Effector CD8-positive, alpha-beta T cell (primary cell): ENCODE measurements around the gene TMEM220.
A peak's percentile ranks its signal among the peaks of the same experiment; 100 is the strongest.
"Not testable (repeated sequence)": the region's sequence is repeated elsewhere in the genome, so short reads cannot be mapped to it uniquely, and the experiment has no call there.

Experiments used
- DNase-seq: peaks from one replicate; lab custom pipeline; 2025; lab: John Stamatoyannopoulos, UW

The TMEM220 gene

DNA sequence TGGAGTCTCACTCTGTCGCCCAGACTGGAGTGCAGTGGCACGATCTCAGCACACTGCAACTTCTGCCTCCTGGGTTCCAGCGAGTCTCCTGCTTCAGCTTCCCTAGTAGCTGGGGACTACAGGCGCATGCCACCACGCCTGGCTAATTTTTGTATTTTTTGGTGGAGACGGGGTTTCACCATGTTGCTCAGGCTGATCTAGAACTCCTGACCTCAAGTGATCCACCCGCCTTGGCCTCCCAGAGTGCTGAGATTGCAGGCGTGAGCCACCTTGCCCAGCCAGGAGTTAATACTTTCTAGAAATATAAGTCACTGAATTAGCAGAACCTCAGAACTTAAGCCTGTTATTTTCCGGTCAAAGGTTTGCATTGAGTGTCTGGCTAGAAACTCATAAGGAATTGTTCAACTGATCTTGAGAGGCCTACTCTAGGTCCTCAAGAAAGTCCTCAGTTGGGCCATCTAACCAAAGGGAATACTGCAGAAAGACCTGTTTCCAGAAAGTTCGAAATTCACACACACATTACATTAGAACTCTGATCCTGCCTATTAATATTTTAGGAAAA lies 1.4 kb downstream of the TMEM220 start:
- DNase-seq = no peak

- DNase-seq = no peak
Observed at GRCh38 chr17:10727192-10727591, 2.6 kb downstream of the TMEM220 start.

DNA sequence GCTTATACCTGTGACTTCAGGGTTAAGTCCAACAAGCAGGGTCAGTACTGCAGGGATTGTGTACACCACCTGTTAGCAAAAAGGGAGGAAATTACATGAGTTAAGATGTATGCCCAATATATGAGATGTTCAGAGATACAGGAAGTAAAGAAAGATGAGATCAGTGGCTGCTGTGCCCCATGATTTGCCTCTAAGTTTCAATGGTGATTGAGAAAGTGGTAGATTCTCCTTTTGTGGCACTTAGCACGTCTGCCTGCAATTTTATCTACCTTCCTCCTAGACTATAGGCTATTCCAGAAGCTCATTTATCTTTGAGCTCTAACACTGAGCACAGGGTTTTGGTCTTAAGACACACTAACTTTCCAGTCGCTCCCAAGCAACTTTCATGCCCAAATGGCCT lies 3.6 kb downstream of the TMEM220 start:
- no peak for DNase-seq

- no peak for DNase-seq
Observed at GRCh38 chr17:10725262-10725661, 4.6 kb downstream of the TMEM220 start.

DNA sequence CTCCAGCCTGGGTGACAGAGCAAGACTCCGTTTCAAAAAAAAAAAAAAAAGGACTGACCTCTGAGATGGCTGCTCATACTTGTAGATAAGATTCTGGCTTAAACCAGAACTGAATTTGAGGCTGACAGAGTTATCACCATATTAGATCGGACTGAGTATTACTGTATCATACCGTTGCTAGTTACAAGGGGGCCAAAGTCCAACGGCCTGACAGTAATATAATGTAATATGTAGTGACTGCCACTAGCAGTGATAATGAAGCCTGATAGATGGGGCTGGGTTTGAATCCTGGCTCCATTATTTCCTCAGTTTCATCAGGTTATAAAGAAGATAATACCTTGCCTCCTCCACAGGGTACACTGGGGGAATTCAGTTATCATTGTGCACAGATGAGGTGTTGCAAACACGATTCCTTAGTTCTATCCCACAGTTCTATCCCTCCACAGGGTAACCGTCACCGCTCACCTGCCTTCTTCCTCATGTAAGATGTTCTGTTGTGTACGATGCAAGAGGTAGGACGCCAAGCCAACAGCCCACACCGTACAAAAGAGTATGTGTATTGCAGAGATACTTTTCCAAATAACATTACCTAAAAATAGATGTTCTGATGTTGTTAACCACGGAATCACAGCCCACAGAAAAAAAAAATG lies 5.2 kb downstream of the TMEM220 start:
- DNase-seq = no peak

DNA sequence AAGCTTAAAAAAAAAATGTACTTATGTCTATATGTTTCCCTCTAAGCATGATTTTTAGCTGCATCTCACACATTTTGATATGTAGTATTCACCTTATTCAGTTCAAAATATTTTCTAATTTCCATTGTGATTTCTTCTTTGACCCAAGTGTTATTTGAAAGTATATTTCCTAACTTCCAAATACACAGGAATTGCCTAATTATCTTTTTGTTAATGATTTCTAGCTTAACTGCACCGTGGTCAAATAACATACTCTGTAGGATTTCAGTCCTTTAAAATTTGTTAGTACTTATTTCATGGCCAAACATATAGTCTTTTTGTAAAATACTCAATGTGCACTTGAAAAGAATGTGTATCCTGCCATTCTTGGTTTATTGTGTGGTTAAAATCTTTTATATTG lies 11.3 kb downstream of the TMEM220 start:
- no peak for DNase-seq

- DNase-seq = no peak
Observed at GRCh38 chr17:10716218-10716617, 13.6 kb downstream of the TMEM220 start.

GRCh38 chr17:10713318-10713717 lies 16.5 kb downstream of the TMEM220 start:
- DNase-seq = no peak

- no peak for DNase-seq
Observed at GRCh38 chr17:10705727-10706126, 24.1 kb downstream of the TMEM220 start.

DNA sequence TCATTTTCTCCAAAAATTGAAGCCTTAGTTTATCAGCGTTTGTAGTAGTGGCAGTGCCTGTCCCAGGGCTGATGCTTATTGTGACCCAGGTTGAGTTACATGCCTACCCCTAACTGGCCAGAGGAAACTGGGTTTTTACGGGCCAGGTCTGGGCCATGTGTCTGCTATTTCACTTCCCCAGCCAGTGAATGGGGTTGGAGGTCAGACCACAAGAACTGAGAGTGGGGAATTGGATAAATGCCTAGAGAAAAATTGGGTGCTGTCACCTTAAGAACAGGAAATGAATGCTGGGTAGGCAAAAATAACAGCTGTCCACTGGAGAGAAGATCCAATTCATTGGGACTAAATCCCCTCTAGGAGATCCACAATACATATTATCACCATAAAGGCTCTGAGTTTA lies 27.2 kb downstream of the TMEM220 start:
- no peak for DNase-seq

DNA sequence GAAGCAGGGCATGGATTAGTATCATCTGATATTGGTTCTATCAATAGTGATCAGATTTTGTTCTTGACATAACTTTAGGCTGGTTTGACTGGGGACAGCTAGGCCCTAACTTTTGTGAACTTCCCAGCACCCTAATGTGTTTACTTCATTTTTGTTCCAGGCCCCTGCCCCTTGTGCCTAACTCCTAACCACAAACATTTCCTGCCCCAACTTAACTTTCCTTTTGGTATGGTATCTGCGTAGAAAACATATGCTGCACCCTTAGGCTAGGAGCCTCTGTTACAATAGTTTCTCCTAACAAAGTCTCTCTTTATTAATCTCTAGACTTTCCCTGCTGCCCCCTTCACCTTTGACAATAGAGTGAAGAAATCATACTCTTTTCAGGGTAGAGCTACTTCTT lies 30.0 kb downstream of the TMEM220 start:
- DNase-seq = no peak

GRCh38 chr17:10698096-10698818 lies 31.6 kb downstream of the TMEM220 start:
- DNase-seq = no peak

- peak; percentile 80 for DNase-seq
Observed at GRCh38 chr17:10697092-10698081, 32.4 kb downstream of the TMEM220 start, which contains the start of the genes ADPRM and SCO1. TSS of gene ADPRM (plus strand) at chr17:10697594. CDS start at chr17:10704927, 7,333 bp downstream. TSS of gene SCO1 (minus strand) at chr17:10697533. CDS start at chr17:10697507, 26 bp downstream.

- not testable (repeated sequence) for DNase-seq
Observed at GRCh38 chr17:10695875-10696407, 33.9 kb downstream of the TMEM220 start.

DNA sequence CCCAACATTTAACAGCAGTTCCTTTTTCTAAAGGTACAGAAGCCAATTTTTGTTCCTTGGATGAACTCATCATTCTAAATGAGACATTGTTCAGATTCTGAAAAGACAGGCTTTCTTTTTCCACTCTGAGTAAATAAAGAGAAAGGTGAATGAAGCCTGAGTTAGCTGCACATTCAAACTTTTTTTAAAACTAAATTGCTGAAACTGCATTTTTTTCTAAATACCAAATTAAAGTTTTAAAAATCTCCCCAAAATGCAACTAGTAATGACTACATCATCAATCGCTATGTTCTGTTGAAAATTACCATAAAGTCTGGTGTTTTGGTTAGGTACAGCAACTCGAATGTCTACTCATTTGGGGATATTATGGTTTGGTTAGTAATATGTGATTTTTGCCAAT lies 42.3 kb downstream of the TMEM220 start:
- no peak for DNase-seq

DNA sequence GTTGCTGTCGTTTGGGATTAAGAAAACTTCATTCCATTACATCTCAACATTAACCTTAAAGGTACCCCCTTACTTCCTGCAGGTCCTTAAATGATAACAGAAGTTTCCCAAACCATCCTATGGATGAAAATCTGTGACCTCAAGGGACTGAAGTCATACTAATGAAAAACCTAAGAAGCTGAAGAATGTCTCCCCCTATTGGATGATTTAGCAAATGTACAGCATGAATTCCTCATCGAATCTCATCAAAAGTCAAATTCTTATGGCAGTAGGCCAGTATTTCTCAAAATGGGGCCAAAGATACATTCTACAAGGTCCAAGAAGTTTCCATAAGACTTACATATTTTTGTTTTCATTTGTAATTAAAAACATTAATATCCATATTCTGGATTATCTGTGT lies 46.0 kb downstream of the TMEM220 start:
- DNase-seq = no peak

DNA sequence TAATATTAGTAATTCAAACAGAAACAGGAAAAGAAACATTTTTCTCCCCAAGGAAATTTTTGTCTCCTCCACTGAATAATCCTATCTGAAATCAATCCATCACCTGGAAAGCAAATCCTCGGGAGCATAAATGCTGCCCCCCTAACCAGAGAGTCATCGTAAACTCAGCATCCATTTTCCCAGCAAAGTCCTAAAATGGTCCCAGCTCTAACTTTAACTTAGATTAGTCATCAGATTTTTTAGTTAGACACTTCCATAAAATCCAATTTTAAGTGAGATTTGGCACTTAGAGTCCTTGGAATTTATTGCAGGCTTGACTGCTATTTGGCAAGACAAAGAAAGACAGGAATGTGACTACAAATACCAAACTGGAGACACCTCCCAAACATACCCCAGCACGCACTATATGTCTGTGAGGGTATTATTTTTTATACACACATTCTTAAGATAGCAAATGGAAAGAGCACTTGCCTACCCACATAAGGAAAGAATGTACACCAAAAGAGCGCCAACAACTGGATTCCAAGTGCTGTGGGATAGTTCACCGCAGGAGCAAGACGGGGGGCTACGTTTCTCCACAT lies 47.9 kb downstream of the TMEM220 start:
- DNase-seq = no peak

GRCh38 chr17:10674704-10675103 lies 55.1 kb downstream of the TMEM220 start:
- DNase-seq = no peak

DNA sequence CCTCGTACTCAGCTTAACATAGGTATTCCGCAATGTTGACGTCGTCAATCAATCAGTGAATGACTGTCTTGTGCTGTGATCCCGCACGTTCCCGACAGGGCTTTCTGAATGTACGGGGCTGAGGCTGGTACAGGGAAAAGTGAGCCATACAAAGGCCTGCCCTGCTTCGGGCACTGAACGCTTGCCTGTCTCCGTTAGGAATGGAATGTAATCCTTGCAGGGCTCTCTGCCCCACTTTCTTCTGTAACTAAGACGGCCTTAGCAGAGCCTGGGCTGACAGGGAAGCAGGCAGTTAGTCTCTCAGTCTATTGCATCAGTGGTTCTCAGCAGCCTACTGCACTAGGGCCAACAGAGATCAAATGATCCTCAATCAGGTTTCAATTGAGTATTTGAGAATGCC lies 56.5 kb downstream of the TMEM220 start:
- no peak for DNase-seq

DNA sequence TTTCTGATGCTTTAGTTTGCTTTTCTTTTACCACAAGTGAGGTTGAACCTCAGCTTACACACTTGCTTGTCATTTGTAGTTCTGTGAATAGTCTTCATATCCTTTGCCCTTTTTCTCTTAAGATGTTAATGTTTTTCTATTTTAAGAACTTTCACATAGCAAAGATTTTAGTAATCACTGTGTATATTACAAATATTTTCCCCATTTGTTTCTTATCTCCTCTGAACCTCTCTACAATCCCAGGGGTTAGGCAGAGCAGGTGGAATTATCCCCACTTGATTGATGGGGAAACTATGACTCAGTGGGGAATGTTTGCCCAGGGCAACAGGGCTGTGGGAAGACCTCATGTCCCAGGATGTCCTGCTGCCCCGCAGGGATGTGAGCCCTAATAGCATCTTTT lies 61.0 kb downstream of the TMEM220 start:
- DNase-seq = no peak

GRCh38 chr17:10666906-10667305 lies 62.9 kb downstream of the TMEM220 start:
- DNase-seq = no peak
